GM18499 (cell line): Measurements from ENCODE around the gene HOXD9.

Experiments used
- ATAC-seq: cut with Tn5 transposase; IDR thresholded peaks from one replicate; pipeline ENCODE4 v1.9.1; 2021; ENCODE audit warnings: moderate number of reproducible peaks; ENCODE audit not compliant: insufficient read depth, unreplicated experiment

HOXD9 gene

DNA sequence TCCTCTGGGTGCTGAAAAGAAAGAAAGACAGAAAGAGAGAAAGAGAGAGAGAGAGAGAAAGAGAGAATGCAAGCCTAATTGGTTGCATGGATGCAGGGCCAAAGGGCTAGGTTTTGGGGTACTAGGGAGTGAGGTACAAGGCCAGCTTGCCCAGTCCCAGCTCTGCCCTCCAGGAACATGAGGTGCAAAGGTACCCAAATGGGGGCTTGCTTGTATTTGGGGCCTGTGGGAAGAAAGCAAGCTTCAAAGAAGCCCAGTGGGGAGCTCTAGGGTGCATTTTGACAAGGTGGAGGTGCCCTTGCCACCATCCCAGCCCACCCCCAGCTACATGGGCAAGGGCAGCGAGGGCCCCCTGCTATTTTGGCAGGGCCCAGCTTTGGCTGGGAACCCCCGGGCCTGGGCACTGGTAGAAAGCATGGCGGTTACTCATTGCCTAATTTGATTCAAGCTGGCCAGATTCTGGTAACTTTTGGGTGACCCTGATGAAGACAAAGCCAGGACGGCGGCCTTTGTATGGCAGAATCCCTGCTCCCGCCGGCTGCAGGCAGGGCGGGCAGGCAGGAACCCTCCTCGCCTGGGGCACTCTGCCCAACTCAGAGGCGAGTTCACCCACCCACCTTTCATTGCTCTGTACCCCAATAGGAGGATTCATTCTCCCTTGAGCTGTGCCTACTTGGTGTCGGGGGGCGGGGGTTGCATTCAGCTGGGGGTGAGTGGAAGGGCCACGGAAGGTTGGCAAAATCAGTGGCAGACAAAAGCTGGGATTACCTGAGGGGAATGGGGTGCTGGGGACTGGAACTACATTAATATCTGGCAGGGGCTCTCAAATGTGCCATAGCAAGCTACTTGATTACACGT, 28.3 kb downstream of the HOXD9 start:
- no peak for ATAC-seq

DNA sequence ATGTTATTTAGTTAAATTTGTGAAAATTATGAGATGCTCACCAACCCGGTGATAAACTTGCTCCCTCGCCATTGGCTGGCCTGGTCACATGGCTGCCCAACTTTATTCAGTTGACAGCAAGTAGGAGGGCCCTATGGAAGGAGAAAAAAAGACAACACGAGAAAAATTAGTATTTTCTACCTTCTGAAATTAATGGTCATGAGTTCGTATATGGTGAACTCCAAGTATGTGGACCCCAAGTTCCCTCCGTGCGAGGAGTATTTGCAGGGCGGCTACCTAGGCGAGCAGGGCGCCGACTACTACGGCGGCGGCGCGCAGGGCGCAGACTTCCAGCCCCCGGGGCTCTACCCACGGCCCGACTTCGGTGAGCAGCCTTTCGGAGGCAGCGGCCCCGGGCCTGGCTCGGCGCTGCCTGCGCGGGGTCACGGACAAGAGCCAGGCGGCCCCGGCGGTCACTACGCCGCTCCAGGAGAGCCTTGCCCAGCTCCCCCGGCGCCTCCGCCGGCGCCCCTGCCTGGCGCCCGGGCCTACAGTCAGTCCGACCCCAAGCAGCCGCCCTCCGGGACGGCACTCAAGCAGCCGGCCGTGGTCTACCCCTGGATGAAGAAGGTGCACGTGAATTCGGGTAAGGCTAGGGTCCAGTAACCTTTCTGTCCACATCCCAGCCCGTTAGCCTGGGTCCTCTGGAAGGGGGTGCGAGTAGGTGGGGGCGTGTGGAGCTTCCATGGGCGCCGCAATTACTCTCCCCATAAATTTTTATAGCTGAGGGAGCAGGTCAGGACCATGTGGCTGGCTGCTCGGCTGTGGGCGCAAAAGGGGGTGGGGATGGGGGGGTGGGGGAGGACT, 29.1 kb downstream of the HOXD9 start, which contains the start of gene HOXD4:
Gene HOXD4, plus strand, starts transcription at position 109 of the 846 bp plus-strand sequence. Its CDS starts 84 bp downstream, at position 193.
- ATAC-seq, result no peak

DNA sequence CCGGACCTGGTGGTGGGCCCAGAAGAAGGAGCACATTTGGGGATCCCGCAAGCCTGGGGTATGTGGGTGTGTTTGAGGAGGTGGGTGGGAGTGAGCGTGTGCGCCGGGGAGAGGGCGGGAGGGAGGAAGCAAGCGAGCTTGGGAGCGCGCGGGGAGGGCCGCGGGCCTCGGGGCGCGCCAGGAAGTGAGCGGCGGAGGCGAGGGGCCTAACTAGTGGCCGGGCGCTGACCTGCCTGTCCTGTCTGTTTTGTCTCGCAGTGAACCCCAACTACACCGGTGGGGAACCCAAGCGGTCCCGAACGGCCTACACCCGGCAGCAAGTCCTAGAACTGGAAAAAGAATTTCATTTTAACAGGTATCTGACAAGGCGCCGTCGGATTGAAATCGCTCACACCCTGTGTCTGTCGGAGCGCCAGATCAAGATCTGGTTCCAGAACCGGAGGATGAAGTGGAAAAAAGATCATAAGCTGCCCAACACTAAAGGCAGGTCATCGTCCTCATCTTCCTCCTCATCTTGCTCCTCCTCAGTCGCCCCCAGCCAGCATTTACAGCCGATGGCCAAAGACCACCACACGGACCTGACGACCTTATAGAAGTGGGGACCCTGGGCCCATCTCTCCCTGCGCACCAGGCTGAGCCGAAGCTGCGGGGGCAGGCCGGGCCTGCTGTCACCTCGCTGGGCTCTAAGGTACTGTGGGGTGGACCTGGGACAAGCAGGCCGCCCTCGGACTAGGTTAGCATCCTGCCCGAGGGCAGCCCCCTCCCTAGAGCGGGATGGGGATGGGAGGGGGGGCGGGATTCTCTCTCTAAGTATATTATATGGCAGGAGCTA, 30.0 kb downstream of the HOXD9 start:
- ATAC-seq, result no peak

DNA sequence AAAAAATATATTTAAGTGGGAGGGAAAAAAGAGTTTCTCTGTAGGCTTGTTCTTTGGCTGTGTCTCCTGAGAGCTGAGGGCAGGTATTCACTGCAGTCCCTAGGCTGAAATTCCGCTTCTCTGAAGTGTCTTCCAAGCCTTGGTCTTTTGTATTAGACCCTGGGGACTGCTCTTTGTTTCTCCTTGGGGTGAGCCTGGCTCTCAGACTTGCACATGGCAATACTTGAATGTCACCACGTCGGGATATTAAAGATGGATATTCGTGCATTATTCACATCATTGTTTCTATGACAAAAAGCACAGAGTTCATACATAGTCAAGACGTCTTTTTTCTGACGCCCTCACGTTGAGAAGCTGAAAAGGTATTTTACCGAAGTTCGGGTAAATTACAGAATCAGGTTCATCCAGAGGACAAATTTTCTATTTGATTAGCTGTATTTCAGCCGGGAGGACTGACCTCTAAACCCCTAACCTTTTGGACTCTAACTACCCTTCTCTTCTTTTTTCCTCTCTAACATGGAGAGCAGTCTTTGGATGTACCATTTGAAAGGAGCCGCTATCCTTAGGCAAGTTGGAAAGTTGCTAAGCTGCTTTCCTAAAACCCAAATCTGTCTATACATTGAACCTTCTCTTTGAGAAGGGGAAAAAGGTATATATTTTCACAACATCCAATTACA, 32.2 kb downstream of the HOXD9 start:
- ATAC-seq, result no peak

DNA sequence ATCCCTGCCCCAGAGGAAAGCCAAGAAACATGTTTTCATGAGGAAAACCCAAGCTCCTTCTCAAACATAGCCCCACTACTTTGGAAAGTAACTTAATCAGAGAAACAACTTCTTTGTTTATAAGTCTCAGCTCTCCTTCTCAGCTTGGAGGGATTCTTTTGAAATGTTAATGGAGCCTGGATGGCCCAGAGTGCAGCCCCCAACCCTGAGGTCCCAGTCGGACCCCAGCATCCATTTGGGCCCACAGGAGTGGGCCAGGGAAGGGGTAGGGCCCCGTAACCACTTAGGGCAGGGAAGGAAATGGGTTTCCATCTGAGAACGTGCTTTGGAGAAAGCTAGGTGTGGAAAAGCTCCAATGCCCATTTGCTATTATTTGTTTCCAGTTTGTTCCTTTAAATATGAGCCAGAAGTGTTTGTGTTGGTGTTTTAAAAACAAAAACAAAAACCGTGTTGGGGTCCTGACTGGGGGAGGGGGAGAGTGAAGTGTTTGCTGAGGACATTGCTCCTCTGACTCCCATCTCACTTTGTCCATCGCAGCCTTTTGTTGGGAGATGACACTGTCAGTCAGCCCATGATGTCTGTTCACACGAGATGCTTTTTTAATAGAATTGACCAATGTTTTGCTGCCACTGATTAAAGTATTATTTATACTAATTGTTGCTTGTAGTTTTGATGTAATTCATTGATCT, 33.0 kb downstream of the HOXD9 start:
- ATAC-seq, result no peak

DNA sequence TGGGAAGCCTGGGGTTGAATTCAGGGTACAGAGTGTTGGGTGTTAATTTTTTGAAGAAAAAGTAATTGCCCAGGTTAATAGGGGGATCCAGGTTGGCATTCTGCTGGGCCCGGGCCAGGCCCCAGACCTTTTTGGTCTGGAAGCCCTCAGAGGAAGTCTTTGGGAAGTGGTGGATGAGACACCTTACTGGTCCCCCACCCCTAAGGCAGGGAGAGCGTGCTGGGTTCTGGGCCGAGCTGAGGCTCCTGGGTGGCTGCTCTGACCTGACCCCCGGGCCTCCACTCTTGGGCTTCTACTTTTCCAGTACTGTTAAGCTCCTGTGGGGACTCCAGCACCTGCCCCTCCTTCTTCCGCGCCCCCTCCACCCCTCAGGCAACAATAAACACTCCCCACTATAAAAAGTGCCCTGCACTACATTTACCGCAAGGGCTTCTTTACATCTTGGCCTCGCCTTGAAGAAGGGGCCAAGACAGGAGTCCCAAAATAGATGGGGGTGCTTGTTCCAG, 33.8 kb downstream of the HOXD9 start:
- no peak for ATAC-seq

DNA sequence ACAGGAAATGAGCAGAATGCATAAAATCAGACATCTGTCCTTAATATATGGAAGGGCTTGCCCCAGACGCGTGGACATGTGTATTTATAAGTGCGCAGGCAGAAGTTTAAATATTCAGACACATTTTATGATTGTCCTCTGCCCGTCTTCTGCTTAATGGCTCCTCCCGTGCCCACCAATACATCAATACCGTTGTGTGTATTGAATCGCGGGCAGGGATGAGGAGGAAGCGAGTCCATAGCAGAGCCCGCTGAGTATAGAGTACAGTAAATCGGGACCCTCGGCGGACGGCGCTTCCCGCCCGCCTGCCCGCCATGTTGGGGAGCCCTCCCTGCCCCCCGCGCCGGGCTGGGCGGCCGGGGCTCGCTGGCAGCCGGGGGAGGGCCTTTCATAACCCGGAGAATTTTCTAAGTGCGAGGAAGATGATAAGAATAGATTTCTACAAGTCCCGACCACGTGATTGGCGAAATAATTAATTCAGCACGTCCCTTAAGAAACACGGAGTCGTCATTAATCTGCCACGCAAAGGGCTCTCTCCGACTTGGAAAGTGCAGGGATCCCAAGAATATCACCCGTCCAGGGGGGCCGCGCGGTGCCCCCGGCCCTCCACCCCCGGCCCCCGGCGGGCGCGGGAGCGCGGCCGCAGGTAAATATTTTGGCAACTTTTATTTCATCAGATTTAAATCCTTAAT, 34.4 kb downstream of the HOXD9 start, which contains the start of gene HOXD3:
Gene HOXD3, plus strand, starts transcription at position 501 of the 692 bp plus-strand sequence. CDS start 11,808 bp downstream, outside the sequence.
- no peak for ATAC-seq

DNA sequence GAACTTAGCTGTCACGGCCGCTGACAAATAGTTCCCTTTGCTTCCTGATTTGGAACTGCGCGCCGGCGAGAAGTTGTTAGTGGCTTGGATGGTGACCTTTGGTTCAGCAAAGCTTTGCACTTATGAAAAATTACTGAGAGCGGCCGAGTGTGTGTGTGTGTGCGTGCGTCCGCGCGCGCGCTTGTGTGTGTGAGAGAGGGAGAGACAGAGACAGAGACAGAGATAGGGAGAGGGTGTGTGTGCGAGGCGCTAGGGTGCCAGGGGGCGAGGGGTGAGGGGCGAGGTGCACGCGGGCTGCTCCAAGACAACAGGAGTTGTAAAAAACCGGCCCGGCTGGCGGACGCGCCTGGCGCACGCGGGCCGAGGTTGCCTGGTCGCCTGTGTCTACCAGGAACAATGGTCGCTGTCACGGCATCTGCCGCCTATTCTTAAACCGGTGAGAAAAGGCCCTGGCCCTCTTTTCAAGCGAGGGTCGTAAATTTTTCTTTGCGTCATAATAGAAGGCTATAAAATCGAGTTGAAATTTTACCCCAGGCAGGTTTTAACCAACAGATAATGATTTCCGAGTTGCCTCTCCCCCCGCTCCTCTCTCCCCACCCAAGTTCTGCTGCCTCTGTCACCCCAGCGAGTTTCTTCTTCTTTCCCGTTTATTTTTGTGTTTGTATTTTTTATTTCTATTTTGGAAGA, 35.1 kb downstream of the HOXD9 start:
- ATAC-seq, result no peak

DNA sequence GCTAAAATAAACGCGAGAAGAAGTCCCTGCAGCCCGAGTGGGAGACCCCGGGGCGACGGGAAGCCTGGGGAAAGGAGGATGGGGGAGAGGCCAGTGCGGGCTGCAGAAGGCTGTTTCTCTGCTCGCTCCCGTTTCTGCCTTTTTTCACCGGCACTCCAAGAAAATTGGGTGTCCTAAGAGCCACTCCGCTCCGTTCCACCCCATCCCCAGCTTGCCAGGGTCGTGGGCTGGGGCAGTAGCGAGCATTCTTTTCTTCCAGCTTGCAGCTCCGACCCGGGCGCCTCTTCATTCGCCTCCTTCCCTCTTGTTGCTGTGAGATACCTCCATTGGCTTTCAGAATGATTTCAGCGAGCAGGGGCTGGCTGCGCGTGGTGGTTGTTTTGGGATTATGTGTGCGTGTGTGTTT, 35.7 kb downstream of the HOXD9 start:
- ATAC-seq, result no peak

DNA sequence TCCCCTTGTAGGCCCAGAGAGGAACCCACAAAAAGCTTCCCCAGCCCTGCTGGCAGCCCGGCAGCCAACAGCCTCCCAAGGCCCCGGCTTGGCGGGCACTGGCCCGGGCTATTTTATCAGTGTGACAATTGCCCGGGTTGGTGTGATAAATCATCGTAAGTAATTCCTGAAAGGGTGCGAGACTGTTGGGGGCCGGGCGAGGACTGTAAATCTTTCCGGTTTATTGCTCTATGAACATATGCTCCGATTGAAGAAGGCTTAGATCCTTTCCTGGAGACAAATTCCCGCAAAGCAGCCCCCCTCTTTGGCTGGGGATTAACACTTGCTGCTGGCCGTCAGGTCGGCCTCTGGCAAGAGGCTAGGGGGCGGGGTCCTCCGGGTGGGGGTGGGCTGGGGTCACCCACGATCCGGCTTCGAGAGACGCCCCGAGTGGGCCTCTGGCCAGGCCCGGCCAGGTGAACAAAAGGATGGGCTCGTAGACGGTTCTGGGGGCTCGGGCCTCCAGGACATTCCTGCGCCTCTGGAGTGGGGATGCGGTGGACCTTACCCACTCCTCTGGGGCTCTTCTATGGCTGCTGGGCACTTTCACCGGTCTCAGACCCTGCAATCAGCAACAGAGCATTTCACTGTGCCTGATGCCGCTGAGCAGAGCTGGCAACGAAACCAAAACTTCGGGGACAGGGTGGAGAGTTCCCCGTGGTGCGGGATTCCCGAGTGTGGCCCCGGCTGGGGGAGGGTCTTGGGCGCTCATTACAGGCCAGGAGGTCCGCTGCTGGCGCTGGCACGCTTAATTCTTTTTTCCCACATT, 36.5 kb downstream of the HOXD9 start:
- no peak for ATAC-seq

DNA sequence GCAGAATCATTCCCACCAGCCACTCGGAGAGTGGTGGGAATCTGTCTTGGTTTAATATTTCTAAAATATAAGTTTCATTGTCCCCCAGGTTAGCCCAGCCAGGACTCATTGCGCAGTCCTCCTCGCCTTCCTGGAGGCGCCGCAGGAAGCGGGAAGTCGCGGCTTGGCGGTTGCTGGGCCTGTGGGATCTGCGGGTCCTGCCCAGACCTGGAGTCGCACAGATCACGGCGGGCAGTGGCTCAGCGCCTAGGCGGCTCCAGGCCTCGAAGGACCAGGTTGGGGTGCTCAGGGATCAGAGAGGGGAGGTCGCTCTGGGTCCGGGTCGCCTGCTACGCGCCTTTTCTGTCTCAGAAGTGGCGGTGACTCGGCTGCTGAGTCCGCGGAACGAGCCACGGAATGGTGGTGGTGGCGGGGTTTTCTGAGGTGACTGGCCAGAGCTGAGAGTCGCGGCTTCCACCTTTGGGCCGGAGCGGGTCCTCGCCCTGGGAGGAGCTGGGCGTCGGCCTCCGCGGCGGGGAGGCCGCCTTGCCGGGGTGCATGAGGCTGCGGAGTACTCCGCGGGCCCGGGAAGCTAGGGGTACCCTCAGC, 37.2 kb downstream of the HOXD9 start:
- ATAC-seq, result no peak

DNA sequence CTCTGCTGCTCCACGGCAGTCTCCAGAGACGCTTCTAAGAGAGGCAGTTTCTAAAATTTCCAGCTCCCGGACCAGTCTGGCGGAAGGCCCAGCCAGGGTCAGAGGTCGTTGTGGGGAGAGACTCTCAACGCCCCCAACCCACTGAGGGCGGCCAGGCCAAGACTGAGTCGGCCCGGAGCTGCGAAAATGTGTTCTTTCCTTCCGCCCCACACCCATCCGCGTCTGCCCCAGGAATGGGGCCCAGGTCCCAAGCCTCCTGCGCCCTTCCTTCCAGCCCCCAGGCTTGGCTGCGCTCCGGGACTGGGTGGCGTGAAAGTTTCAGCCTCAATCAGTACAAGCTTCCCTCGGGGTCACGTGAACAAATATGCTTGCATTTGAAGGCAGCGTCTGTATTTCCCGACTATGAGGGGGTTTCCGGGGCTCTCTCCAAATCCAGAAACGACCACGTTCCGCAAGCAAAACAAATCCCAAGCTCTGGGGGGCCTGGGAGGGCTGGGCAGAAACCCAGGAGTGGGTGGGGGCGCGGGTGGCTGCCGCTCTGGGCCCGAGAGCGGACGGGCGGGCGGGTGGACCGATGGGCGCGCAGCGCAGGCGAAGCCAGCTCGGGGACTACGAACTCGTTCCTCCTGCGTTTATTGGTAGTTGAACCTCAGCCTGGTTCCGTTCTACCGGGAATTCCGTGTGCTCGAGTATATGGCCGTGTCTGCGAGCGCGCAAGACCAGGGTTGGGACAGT, 37.9 kb downstream of the HOXD9 start:
- ATAC-seq, result no peak

DNA sequence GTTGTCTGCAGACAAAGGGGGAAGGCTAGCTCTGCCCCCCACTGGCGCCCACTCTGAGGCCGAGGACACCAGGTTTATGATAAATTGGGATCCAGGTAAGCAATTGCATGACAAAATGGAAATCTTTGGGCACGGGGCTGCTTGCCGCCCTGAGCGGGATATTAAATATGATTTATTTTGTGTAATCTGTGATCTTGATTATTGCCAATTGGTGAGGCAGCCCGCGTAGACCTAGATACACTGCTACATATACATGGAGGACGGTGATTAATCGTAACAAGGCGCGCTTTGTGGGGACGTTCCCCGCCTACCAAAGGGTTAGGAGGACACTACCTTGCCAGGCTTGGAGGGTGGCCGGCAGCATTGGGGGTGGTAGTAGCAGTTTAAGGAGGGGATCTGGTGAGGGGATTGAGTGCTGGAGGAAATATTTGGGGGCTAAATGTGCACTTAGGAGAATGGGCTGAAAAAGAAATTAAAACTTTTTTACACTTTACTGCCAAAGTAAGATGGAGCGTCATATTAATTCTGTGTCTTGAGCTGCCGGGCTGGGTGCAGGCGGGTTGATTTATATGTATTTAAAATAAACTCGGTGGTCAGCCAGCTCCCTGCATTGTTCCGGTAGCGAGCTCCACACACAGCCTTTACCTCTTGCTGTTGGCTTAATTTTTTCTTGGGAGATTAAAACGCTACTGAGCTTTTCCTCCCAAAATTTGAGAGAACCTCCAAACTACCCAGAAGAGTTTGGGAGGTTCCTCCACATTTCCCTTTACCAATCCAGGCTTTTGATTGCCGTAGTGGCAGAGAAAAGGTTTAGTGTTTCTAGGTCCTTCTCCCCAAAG, 38.7 kb downstream of the HOXD9 start:
- ATAC-seq, result no peak

DNA sequence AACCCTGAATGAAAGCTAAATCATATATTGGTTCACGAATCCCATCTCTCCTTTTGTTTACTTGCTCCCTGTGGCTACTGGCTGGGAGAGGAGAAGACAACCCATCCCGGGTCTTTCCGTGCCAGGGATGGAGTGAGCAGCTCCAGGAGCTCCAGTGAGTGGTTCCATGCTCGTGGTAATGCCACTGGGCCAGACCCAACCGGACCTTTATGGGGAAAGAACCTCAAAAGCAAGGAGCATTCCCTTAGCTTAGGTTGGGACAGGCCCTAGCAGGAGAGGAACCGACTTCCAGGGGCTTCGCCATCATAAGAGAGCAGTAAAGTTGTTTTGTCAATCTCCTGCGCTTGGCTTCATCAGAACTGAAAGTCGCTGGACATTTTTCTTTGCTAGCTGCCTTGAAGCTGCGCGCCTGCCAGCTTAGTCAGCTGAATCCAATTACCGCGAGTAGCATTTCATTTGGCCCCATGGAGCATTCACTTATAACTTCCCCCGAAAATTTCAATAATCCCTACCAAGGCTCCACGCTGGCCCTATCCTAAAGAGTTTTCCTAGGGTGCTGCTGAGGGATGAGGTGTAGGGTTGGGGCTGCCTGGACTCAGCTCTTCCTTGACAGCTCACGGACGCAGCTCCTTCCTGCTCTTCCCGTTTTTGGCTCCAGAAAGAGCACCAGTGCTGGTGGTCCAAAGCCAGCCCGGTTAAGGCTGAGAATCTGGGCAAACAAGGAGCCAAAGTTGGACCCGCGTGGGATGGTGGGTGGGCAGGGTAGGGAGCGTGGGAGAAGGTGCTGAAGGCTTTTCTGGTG, 39.5 kb downstream of the HOXD9 start:
- ATAC-seq, result no peak
